Choroid plexus epithelial cell (primary cell): ENCODE measurements around the gene DYNLL1.
"Not testable (repeated sequence)": the region's sequence is repeated elsewhere in the genome, so short reads cannot be mapped to it uniquely, and the experiment has no call there.

Experiments used
- DNase-seq: peaks from one replicate; pipeline ENCODE4 v3.0.0-alpha.2; 2010; ENCODE audit warnings: low read depth
- H3K4me3 ChIP-seq: 2 replicates; pipeline ENCODE4 v1.5.1; 2011; ENCODE audit warnings: low read depth, mild to moderate bottlenecking, control low read depth, low read length, moderate library complexity
- TF ChIP-seq, protein P1 (sequence below): conservative IDR thresholded peaks from 2 replicates; pipeline ENCODE4 v1.5.1; 2011; ENCODE audit warnings: low read depth, mild to moderate bottlenecking, control low read depth, inconsistent platforms, low read length, moderate library complexity

DYNLL1 gene

DNA sequence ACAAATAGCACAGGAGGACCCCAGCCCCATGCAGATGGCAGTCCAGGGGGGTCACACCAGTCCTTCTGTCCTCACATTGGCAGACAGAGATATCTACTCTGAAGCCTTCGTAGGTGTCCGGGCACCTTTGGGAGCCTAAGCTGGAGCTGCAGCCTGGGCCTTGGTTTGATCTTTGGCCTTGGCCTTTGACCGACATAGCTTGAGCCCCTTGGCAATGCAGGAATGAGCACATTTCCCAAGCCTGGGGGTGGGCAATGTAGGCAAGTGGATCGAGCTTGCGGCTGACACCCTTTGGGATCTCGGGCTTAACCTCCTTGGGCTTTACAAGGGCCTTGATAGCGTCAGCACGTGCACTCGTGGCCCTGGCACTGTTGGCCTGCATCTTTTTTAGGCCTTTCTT is 26.7 kb downstream of the DYNLL1 start:
- DNase-seq, result no peak
- H3K4me3 ChIP-seq, result no peak overlapping the region
- TF ChIP-seq, protein P1, sequence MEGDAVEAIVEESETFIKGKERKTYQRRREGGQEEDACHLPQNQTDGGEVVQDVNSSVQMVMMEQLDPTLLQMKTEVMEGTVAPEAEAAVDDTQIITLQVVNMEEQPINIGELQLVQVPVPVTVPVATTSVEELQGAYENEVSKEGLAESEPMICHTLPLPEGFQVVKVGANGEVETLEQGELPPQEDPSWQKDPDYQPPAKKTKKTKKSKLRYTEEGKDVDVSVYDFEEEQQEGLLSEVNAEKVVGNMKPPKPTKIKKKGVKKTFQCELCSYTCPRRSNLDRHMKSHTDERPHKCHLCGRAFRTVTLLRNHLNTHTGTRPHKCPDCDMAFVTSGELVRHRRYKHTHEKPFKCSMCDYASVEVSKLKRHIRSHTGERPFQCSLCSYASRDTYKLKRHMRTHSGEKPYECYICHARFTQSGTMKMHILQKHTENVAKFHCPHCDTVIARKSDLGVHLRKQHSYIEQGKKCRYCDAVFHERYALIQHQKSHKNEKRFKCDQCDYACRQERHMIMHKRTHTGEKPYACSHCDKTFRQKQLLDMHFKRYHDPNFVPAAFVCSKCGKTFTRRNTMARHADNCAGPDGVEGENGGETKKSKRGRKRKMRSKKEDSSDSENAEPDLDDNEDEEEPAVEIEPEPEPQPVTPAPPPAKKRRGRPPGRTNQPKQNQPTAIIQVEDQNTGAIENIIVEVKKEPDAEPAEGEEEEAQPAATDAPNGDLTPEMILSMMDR, result no peak

DNA sequence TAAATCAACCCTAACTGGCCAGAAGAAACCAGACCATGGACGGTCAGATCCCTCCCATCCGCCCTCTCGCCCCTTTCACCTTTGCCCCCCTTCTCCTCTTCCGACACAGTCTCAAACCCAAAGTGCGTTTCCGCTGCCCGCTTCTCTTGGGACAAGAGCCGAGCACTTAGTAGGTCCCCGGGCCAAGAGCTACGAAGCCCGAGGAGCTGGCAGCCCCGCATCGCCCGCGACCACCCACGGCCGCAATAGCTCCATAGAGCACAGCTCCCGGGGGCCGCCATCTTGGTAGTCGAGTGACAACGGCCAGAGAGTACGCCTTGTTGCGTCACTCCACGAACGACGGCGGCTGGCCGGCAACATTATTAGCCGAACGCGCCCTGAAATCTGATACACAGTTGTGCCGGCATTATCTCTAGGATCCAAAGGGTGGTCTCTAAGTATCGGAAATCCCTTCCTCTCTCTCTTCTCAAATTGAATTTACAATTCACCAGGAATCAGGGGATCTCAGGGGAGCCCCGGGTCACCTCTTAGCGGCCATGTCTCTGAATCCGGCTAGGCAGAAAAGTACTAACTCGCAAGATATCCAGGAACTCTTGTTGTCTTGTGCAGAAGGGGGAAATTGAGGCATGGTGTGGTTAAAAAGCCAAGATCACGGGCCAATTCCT is 33.1 kb downstream of the DYNLL1 start, which contains the start of gene COQ5:
Gene COQ5 (minus strand): TSS at position 298 of the 665 bp plus-strand sequence. CDS start 17 bp downstream, at position 281.
- DNase-seq, result peak; percentile 90
- peak within 1 kb of the TSS; percentile 92 for H3K4me3 ChIP-seq
- TF ChIP-seq, protein P1, result no peak

DNA sequence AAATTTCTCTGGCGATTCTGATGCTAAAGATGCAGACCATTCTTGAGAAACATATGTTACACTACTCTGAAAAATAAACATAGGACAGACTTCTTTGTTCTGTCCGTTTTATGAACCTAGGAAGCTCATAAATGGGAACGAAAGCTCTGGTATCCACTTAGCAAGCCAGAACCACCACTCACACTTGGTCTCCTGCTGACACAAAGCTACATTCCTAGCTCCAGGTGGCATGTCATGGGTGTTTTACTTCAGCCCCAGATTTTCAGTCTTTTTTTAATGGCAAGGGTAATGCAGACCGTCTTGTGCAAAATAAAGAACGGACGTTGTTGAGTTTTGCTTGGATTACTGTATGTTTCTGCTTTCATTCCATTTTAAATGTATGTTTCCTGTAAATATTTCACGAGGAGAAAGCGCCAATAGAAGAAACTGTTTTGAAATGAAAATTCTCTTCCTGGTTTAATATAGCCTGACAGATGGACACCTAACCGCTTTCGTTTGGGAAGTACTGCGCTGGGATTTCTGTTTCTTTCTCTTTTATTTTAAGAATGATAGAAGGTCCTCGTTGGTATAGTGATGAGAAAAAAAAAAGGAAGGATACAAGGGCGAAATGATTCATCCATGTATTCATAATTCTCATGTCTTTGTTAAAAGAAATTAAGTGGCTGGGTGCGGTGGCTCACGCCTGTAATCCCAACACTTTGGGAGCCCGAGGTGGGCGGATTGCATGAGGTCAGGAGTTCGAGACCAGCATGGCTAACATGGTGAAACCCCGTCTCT is 33.9 kb downstream of the DYNLL1 start:
- peak; percentile 79 for DNase-seq
- peak overlapping the region; percentile 92 for H3K4me3 ChIP-seq
- TF ChIP-seq, protein P1, result peak; percentile 19

DNA sequence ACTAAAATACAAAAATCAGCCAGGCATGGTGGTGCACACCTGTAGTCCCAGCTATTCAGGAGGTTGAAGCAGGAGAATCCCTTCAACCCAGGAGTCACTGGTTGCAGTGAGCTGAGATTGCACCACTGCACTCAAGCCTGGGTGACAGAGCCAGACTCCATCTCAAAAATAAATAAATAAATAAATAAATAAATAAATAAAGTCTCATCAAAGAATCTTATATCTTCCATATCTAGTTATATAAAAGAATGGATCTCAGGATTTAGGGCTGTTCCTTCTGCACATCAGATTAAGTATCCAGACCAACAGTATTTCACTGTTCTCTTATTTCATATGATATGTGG is 34.5 kb downstream of the DYNLL1 start:
- DNase-seq, result not testable (repeated sequence)
- peak overlapping the region; percentile 92 for H3K4me3 ChIP-seq

DNA sequence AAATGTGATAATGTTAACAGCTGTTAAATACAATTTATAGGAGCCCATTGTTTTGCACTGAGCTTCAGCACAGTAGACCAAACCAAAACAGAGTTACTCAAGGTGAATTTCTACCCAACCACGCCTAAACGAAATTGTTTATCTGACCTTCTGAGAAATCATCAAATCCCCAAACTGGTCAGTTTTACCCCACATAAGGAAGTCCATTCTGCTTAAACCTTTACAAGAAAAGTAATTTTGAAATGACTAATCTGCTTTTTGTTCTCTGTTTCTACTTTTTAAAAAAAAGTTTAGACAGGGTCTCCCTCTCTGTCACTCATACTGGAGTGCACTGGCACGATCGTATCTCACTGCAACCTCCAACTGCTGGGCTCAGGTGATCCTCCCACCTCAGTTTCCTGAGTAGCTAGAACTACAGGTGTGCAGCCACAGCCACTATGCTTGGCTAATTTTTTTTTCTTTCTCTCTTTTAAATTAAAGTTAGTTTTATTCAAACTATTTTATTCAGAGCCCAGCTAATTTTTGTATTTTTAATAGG is 36.9 kb downstream of the DYNLL1 start:
- H3K4me3 ChIP-seq, result no peak overlapping the region
- no peak for DNase-seq
- TF ChIP-seq, protein P1, result no peak

DNA sequence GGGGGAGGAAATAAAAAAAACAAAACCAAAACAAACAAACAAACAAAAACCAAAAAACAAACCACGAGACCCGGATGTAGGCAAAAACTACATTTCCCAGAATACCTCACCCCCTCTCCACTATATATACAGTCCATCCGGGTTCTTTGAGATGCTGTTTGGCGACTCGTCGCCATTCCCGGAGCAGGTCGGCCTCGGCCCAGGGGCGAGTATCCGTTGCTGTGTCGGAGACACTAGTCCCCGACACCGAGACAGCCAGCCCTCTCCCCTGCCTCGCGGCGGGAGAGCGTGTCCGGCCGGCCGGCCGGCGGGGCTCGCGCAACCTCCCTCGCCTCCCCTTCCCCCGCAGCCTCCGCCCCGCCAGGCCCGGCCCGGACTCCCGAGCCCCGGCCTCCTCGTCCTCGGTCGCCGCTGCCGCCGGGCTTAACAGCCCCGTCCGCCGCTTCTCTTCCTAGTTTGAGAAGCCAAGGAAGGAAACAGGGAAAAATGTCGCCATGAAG is 38.3 kb downstream of the DYNLL1 start, which contains the start of gene RNF10:
Gene RNF10 (plus strand): TSS at position 154 of the 500 bp plus-strand sequence. CDS start 456 bp downstream, outside the sequence.
- DNase-seq, result peak; percentile 92

More for the DNA sequence above, 38.3 kb downstream of the DYNLL1 start, which contains the start of gene RNF10:
- H3K4me3 ChIP-seq, result peak within 1 kb of the TSS; percentile 93
- TF ChIP-seq, protein P1, result no peak
